Stimulated activated CD4-positive, alpha-beta T cell treated with anti-CD3 and anti-CD28 coated beads, Interleukin-15, amount 100 ng/mL, for 48 hours (primary cell): ENCODE results near the gene ZBTB6.

Source experiments
- DNase-seq, 2 donors: peaks; one replicate each; pipeline ENCODE4 v3.0.0-alpha.2; 2020; ENCODE audit warnings: low read depth in 2 of 2

ZBTB6 gene, protein sequence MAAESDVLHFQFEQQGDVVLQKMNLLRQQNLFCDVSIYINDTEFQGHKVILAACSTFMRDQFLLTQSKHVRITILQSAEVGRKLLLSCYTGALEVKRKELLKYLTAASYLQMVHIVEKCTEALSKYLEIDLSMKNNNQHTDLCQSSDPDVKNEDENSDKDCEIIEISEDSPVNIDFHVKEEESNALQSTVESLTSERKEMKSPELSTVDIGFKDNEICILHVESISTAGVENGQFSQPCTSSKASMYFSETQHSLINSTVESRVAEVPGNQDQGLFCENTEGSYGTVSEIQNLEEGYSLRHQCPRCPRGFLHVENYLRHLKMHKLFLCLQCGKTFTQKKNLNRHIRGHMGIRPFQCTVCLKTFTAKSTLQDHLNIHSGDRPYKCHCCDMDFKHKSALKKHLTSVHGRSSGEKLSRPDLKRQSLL

DNA sequence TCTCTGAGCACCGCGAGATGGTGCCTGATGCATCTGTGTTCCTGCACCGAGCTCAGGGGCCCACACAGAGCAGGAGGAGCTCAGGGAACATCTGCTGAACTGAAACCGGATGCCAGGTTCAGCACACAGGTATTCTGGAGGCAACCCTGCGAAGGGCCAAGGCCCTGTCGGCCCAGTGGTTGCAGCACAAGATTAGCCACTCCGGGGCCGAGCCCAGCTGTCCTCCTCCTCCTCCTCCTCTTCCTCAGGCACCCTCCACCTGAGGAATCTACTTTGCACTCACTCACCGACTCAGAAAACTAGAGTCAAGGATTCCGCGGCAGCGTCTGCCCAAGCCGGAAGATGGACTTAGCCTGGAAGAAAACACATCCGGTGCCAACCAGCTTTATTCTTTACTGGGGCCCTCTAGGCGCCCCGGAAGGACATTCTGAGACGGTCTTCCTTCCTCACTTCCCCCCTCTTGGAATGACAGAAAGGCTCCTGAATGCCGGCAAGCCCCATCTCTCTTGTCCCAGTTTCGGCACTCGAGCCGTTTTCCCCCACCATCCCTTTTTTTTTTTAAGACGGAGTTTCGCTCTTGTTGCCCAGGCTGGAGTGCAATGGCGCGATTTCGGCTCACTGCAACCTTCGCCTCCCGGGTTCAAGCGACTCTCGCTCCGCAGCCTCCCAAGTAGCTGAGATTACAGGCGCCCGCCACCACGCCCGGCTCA lies at the start of gene ZBTB6:
Gene ZBTB6 (minus strand): TSS at position 360 of the 710 bp plus-strand sequence. CDS start 1,251 bp downstream, outside the sequence.
- DNase-seq, result peak; percentile 62 to 68

DNA sequence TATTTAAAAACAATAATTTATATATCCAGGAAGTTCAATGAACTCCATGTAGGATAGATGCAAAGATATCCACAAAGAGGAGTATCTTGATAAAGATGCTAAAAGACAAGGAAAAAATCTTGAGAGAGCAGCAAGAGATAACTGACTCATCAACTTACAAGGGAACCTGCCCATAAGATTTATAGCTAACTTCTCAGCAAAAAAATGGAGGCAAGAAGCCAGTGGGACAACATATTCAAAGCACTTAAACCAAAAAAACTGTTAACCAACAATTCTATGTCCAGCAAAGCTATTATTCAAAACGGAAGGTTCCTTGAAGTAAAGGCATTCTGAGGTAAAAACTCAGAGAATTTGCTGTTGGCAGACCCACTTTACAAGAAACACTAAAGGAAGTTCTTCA lies 48.0 kb upstream of the ZBTB6 start:
- no peak for DNase-seq

DNA sequence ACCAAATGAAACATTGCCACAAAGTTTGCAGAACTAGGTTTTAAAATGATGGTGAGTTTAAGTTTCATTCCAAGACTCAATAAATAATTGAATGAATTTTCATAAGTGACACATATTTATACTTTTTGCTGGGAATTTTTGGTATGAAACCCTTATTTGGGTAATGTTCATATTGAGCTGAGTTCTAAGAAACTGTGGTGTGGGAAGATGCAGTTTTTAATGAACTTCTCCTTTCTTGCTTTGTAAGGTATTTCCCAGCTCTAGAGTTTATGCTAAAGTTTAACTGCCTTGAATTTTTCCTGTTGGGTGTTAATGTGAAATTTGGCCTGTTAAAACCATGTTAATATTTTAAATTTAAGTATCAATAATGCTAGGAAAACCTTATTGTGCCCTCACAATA lies 42.8 kb upstream of the ZBTB6 start:
- DNase-seq, result no peak

DNA sequence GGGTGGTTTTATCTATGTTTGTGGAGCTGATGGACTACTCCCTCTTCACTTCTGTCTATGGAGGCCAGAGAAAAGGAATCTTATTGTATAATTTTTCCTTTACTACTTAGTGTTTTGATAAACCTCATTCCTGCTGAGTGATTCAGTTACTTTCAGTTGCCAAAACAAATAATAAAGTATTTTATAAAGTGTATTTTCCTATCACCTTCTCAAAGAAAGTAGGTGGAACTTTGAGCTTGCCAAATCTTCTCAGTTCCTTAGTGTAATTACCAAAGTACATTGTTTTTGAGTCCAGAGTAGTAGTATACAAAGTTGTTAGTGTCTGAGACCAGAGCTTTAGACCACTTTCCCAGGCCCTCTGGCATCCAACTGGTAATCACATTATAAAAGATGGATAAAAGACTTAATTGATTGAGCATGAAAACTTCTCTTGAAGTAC lies 41.1 kb upstream of the ZBTB6 start:
- no peak for DNase-seq

DNA sequence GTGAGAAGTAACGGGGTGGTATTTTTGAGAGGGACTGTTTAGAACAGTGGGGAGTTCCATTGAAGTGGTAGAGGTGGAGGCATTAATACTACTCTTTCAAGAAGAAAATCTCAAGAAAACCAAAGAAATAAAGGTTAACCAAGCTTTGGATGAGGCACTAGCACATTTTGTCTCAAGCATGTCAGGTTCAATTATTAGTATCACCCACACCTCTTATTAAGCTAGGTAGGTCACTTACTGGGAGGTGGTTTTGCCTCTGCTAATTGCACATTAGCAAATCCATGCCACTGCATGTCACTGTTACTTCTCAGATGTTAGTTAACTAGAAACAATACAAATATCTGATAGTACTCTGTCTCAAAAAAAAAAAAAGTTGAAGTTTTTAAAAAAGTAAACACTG lies 37.9 kb upstream of the ZBTB6 start:
- DNase-seq, result no peak

DNA sequence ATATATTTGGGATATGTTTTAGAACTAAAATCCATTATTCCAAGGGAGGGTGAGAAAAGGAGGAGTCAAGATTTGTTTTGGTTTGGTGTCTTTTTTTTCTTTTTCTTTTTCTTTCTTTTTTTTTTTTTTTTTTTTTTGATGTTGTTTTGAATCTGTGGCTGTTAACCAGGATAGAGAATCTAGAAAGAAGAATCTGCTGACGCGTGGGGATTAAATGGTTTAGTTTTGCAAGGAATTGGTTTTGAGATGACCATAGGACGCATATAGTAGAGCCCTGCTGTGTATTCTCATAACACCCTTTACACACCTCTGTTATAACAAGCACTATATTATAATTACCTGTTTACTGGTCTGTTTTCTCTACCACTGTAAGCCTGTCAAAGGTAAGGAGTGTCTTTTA lies 37.1 kb upstream of the ZBTB6 start:
- DNase-seq, result no peak

DNA sequence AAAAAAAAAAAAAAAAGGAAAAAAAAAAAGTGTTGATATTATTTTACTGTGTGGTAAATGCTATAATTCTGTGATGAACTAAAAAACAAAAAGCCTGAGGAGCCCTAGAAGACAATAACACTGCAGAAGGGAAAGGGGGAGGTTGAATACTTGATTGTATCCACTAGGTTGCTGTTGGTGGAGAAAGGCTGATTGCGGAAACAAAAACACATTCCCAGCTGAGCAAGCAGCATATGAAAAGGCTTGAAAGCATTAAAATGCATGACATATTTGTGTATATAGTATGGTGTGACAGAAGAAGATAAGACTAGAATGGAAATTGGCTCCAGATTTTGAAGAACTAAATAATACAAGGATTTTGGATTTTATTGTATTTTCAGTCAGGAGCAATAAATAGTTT lies 36.6 kb upstream of the ZBTB6 start:
- no peak for DNase-seq

DNA sequence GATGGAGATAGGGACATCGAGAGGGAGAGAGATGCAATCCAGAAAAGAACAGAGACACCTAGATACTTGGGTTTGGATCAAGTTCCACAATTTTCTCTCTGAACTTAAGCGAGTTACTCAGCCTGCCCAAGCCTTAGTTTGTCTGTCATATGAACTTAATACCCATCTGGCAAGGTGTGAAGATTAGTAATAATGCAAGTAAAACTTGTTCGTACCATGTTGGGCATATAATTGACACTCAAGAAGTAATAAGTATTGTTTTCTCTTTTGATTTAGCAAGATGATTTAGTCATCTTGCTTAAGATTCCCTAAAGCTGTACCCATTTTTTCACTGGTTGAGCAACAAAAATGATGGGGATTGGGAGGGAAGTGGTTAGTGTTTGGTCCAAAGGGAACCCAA lies 35.2 kb upstream of the ZBTB6 start:
- DNase-seq, result no peak

DNA sequence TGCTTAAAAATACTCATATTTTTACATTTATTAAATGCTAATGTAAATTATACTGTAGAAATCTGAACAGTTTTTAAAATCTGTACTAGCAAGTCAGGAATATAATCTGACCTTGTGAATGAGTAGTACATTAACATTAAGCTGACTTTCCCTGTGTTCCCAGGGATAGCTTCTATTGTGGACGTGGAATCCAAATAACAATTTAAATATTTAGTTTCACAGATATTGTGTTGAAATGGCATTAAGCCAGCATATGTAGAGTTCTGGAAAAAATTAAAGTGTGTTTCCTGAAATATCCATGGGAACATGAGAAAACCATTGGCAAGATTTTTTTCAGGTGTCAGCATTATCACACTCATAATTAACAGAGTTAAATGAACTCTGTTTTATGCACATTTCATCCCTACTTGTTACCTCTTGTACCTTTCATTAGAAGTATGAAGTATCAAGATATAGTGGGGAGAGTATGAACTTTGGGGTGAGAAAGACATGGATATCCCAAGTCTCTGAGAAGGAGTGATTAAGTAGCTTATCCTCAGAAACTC lies 33.4 kb upstream of the ZBTB6 start:
- DNase-seq, result no peak

DNA sequence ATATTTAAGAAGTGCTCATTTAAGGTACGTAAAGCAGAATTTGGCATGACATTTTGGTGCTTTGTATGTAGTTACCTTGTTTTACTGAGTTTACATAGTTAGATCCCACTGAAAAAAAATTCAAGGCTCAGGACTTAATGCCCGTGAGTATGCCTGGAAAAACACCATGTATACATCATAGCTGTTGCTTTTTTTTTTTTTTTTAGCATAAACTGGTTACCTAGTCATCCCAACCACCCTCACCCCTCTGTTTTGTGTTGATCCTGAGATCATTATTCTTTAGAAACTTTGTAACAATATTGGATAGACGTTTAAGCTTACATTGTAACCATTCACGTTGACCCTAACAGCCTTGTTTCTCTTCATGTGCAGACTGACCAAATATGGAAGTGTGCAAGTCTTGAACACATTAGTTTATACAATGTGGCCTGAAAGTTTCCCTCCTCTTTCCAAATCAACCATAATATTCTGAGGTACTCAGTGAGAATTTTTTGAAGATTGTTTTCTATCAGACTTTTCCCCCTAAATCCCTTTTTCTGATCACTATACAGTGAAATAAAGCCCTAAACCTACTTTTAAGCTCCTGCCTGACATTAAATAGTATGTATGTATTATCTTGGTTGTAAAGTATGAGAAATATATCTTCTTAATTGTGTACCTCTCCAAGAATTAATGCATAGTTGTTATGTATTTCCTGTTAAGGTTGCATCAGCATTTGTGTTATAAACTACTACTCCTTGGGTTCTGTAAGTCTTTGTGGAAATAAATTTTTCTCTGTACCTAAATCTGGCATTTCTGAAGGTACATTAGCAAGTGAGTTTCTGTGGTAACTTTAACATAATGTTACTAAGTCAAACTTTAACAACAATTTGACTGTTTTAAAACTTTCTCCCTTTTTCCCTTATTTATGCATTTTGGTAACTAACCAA lies 32.1 kb upstream of the ZBTB6 start:
- DNase-seq, result no peak

DNA sequence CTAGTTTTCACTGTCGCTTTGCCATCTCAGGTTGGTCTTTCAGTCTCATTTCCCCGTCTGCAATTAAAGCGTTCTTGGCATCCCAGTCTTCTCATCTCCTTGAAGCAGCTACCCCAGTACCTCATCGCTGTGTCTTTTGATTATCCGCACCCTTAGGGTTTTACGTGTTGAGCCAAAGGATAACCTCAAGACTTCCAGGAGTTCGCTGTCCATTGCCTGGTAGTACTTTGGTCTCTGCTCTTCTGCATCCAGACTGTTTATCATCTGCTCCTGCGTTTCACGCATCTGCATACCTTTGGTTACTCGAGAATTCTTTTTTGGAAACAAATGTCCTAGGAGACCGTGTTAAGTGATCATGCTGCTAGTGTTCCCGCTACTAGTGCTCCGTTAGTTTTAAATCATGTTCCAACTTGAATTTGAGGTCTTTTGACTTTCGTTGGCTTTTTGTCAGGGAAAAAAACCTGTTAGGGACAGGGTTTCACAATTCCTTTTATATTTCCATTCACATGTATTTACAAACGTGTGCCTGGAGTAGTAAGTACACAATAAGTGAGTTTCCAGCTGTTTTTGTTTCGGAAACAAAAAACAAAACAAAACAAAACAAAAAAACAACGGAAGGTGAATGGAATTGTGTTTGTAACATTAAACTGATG lies 28.6 kb upstream of the ZBTB6 start:
- no peak for DNase-seq

DNA sequence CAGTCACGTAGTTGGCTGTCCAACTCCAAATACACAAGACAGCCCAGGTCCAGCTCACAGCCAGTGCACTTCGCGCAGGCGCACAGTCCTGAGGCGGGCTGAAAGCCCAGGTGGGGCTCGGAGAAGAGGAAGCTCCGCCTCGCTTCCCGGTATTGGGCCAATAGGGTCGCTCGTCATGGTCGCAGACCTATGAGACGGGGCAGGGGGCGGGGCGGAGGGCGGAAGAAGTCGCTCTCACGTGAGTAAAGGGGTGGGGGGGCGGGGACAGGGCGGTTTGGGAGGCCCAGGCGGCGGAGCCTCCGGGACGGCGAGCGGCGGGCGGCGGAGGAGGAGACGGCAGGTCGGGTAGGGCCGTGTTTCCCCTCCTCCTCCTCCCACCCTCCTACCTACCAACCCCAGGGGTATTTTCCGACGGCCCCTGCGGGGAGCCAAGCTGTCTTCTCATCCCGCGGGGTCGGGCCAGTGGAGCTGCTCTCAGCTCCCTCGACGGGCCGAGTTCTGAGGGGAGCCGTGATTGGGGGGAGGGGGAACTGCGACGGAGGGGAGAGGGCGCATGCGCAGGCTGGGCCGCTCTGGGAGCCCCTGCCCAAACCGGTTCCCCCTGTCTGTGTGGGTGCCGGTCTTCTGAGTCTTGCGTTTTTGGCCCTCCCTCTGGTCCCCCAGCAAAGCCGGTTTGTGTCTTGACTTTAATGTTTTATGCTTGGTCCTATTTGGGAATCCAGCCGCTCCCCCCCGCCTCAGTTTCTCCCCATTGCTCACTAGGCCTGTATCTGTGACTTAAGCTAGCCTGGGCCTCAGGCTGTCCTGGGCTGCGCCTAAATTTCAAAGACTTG lies 27.8 kb upstream of the ZBTB6 start, which contains the start of gene RABGAP1:
Gene RABGAP1 (plus strand): TSS at position 272 of the 833 bp plus-strand sequence. CDS start 16,040 bp downstream, outside the sequence.
- peak; percentile 98 to 99 for DNase-seq

DNA sequence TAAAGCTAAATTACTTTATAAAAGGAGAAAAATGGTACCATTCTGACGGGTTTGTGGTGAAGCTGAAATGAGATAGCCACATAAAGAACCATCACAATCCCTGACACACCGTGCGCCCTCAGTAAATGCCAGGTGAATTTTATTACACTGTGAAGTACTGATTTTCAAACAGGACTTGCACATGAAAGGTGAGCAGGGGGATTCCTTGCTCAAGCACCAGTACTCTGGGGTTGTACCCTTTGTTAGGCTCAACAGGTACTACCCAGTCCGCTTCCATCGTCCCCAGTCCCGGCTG lies 27.3 kb upstream of the ZBTB6 start:
- no peak for DNase-seq

DNA sequence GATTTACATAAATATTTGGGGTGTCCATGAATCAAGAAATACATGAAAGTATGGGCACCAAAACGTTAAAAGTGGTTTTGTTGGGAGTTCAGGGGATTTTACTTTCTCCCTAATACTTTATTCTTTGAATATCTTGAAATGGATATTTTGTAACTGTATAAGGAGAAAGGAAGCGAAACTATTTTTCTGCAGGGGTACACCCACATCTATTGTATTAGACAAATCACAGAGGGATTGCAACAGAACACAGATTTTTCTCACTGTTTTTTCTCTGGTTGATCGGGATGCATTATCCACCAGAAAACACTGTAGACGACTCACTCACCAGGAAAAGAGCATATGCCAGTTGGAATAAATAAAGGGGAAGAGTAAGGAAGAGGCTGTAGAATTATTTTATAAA lies 26.5 kb upstream of the ZBTB6 start:
- no peak for DNase-seq

DNA sequence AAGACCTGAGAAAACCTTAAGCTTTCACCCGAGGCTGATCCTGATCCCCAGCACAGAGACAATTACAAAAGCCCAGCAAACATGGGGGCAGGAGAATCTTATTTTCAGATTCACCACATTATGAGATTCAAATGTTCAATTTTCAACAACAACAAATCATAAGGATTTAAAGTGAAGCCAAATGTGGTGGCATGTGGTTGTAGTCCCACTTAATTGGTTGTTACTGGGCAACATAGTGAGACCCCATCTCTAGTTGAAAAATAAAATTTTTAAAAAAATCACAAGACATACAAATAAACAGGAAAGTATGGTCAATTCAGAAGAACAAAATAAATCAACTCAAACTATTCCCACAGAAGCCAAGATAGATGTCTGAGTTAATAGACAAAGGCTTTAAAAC lies 23.8 kb upstream of the ZBTB6 start:
- DNase-seq, result no peak

DNA sequence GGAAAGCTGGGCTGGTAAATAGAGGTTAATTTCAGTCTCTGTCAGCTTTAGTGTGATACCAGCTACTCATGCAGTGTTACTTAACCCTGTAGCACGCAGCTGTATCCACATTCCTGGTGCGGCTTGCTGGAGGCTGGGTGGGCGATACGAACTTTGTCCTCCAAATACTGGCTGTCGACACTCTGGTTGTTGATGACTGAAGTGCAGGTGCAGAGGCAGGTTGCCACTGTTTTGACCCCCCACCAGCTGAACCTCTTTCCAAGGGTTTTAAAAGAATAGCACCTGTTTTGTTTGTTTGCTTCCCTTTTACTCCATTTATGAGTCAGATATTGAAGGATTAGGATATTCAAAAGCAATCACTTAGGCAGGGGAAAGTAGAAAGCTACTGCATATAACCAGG lies 23.3 kb upstream of the ZBTB6 start:
- no peak for DNase-seq

DNA sequence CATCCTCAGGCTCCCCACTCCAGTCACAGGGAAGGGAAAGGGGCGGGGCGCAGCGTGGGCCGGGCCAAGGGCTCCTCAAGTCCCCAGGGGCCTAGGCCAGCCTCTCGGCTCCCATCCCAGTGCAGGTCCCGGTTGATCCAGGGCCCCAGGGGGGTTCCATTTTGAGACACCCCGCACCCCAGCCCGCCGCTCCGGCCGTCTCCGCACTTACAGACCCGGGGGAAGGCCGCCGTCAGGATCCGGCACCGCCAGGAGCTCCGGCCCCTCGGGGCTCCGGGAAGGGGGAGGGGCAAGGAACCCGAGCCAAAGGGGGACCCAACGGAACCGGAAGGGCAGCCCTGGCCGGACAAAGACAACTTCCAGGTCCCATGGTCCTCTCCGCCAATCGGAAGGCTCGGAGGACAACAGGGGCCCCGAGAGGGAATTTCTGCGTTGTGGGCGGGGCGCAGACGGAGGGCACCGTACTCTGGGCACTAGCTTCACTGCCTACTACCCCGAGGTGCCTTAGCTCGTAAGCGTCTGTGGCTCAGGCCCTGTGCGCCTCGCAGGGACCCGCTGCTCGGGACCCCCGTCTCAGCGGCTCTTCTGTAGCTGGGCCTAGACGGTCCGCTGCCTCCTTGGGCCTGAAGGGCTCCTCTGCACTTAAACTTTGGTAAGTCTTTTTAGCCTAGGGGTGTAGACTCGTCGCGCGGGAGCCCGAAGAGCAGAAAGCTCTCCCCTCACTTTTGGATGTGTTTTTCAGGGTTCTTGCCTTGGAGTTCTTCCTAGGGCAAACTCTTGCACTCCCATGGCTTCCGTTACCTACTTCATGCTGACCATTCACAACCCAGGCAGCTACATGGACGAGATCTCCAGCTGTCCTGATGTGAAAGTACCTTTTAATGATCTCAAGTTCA lies 18.4 kb upstream of the ZBTB6 start, which contains the start of gene ZBTB26:
Gene ZBTB26 (minus strand): TSS at position 287 of the 896 bp plus-strand sequence. CDS start 11,578 bp downstream, outside the sequence.
- DNase-seq, result peak; percentile 84 to 89

DNA sequence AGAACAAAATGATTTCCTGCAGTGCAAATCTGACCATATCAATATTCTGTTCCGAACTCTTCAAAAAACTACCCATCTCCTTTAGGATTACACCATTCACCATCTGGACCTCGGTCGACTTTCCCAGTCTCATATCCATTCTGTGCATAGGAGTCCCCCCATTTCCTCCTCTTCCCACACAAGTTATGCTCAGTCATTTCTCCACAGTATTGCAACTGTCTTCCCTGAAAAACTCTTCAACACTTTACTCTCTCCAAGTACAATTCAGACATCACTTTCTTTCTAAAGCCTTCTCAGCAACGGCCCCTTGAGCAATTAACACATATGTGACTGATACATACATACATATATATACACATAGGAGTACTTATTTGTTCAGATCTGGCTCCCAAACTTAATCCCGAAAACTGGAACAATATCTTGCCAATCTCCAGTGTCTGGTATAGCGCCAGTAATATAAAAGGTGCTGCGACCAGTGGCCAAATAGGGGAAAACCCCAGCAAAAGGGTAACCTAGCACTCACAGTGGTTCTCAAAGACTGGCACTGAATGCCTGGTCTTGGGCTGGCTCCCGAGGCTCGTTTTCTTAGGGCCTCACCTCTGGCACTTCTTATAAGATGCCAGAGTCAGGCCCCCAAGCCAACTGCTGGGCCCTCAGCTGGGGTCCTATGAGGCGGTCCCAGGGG lies 17.6 kb upstream of the ZBTB6 start:
- no peak for DNase-seq
